Measurements from ENCODE around the gene LHFPL6. TPM values are rescaled to one million over a fixed set of nuclear protein-coding genes. Genes with fewer than 3 reads are reported as not detected.

The LHFPL6 gene
- total and polyA plus RNA-seq, 9 of the 15 experiments (the other 6 are each of a cell fraction or from before 2014, with no cell fraction given), result 0.18 TPM; not detected in 8

- H3K27me3 ChIP-seq (ENCODE audit: control insufficient read depth in 2 of 2, insufficient read depth in 2 of 2, low read length in 2 of 2), result no peaks in the 10 kb centered on the region
- in situ Hi-C loops (cut with MboI), result no loop called here
- 7% methylated on average over 3 of the region's 3 CpGs for WGBS (ENCODE audit: insufficient coverage, low coverage, missing lambda C conversion rate)
- DNase-seq (ENCODE audit: extremely low read depth in 1 of 4, low spot score in 3 of 4) (no peak), ATAC-seq (no peak), FAIRE-seq (no peak)
- no TSS peak for BruUV-seq (replicated peaks)
- intact Hi-C loops (cut with micrococcal nuclease), result no loop called here
- H3K9me3 ChIP-seq (replicated peaks; ENCODE audit: control insufficient read depth, insufficient read depth, low read depth, low read length), result no peaks in the 10 kb centered on the region
- no peak overlapping the region for H3K9ac ChIP-seq (ENCODE audit: insufficient read depth in 1 of 2, low read depth in 2 of 2, low read length in 2 of 2)
- no peak overlapping the region for H3K27ac ChIP-seq (ENCODE audit: extremely low read depth, low read depth, low read length)
- CTCF ChIA-PET (ENCODE audit: low intra/inter-chr PET ratio), result no interaction called here
- no peak overlapping the region for H2AFZ ChIP-seq (ENCODE audit: low read depth, low read length)
- no peaks in the 10 kb centered on the region for H3K4me1 ChIP-seq (replicated peaks in 1 of 2; ENCODE audit: control insufficient read depth in 2 of 2, insufficient read depth in 2 of 2, low read length in 2 of 2)
- no peaks in the 10 kb centered on the region for H3K36me3 ChIP-seq (ENCODE audit: control insufficient read depth, insufficient read depth, low read length)
- H3K79me2 ChIP-seq (ENCODE audit: control insufficient read depth, insufficient read depth, low read length), result no peaks in the 10 kb centered on the region
- no peaks in the 10 kb centered on the region for H3K9me1 ChIP-seq (ENCODE audit: control insufficient read depth, insufficient read depth, low read length)
- H3K4me2 ChIP-seq (ENCODE audit: insufficient read depth, low read length), result no peak overlapping the region
- no peak overlapping the region for H3K4me3 ChIP-seq
- POLR2A ChIA-PET, result no interaction called here
- no peak for TF ChIP-seq ARID1B (IDR thresholded peaks at IDR 0.05)
- no peak for TF ChIP-seq MYNN (IDR thresholded peaks at IDR 0.05)
- TF ChIP-seq MYNN (CRISPR knock-in tag; IDR thresholded peaks at IDR 0.05), result no peak
- no peak for TF ChIP-seq ZNF212 (CRISPR knock-in tag; IDR thresholded peaks at IDR 0.05)
- no peak for TF ChIP-seq HNRNPUL1 (IDR thresholded peaks at IDR 0.05; ENCODE audit: low read length)
- no peak for TF ChIP-seq EZH2 (IDR thresholded peaks at IDR 0.05; ENCODE audit: borderline replicate concordance, low read depth, low read length)
- TF ChIP-seq ATF6 (CRISPR knock-in tag; IDR thresholded peaks at IDR 0.05), result no peak
- no peaks in the 10 kb centered on the region for H4K20me1 ChIP-seq (replicated peaks; ENCODE audit: control insufficient read depth, insufficient read depth, low read length)
Observed at GRCh38 chr13:39559847-39560246, 43.1 kb downstream of the LHFPL6 start.
